ENCODE results near the gene ZNF581.

The ZNF581 gene

DNA sequence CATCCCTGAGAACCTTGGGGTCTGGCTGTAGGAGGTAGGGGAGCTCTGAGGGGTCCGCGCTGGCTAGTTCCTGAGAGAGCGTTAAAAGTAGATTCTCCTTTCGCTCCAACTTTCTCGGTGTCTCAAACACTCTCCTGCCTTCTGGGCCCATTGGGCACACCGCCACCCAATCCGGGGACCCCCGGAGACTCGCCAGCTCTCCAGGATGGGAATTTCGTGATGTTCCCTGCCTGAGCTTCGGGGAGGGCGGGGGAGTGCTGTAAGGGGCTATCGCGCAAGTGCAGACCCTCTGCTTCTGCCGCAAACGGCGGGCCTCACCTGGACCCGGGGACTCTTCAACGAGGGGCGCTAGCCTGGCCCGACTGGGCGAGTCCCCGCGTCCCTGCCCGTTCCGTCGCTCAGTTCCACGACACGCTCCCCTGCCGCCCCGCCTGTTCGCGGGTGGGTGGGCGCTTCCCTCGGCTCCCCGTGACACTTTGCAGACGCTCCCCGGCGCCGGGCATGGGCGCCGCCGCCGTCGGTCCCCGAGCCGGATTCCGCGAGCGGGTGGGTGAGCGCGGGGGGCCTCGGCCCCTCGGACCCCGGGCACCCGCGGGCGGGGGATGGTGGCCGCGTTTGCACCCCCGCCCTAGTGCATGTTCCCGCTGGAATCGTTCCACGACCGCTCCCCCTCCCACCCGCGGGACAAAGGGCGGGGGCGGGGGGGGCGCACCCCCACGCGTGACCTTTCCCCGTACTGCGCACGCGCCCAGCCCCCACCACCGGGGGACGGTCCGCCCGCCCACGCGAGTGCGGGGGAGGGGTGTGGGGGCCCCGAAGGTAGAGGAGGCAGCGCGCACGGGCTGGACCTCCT is 4.5 kb downstream of the ZNF581 start, which contains the start of gene CCDC106:
CCDC106 (plus strand) TSS at position 481 of the 853 bp plus-strand sequence. CDS start 835 bp downstream, outside the sequence.
- DNase-seq (ENCODE audit: insufficient read length, low spot score), result peak; percentile 67
- FAIRE-seq, result peak; percentile 68

DNA sequence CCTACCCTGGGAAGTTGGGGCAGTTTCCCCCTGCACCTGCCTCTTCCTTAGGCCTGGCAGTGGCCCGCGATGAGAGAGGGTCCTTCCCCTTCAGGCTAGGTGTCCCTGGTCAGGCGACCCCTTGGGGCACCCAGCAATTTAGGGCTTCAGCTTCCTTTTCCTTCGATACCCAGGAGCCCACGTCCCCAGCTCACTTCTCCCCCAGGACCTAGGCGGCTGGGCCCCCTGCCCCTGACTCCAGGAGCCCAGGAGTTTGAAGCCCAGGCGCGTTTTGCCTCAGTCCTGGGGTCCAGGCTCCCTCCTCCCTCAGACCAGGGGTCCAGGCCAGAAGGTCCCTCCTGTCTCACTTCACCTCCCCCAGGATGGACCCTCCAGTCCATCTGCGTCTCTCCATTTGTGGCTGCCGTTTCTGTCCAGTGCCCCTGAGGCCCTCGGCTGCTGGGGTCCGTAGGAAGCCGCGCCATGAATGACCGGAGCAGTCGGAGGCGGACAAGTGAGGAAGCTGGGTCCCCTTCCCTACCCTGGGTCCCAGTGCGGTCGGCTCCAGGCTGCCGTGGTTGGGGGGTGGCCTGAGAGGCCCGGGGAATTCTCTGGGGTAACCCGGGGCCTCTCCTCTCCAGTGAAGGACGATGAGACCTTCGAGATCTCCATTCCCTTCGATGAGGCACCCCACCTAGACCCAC is 5.3 kb downstream of the ZNF581 start:
- no peak for DNase-seq (ENCODE audit: insufficient read length, low spot score)
- no peak for FAIRE-seq

DNA sequence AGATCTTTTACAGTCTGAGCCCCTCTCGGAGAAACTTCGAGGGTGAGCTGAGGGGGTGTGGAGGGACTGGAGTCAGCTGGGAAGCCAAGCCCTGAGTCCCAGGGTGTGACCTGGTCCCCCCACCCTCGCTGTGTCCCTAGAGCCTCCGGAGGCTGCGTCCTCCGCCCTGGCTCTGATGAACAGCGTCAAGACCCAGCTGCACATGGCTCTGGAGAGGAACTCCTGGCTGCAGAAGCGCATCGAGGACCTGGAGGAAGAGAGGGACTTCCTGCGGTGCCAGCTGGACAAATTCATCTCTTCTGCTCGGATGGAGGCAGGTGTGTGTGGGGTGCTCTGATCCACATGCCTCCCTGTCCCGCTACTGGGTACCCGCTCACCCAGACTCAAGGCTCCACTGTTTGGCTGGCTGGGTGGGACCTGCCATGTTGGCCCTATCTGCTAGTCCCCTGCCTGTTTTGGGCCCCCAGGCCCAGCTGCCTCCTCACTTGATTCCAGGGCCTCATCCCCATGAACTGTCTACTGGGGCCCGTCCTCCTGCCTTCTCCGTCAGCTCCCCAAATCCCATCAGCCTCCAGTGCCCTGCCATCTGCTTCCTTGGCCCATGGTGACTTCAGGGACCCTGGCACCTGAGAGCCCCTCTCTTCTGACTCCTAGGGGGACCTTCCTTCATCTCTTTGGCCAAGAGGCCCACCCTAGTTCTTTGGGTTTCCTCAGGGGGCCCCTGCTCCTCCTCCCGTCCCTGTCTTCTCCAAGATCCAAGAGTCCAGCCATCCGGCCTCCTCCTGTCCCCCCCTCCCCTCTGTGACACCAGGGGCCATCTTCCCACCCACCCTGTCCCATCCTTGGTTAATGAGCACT is 6.0 kb downstream of the ZNF581 start:
- no peak for DNase-seq (ENCODE audit: insufficient read length, low spot score)
- no peak for FAIRE-seq

DNA sequence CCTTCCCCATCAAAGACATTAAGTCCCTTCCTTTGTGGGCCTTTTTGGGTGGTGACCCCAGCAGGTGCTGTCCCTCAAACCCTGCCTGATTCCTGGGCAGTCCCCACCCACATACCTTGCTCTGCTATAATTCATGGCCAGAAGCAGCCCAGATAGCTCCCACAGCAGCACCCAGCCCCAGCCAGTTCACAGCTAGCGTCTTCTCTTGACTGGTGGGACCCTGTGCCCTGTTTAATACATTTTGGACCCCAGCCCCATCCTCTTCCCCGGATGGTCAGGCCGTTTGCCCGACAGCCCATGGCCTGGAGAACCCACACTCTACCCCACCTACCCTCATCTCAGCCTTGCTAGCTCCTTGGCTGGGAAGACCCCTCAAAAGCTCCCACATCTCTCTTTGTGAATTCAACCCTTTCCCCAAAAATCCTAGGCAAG is 6.7 kb downstream of the ZNF581 start:
- no peak for FAIRE-seq
- no peak for DNase-seq (ENCODE audit: insufficient read length, low spot score)

DNA sequence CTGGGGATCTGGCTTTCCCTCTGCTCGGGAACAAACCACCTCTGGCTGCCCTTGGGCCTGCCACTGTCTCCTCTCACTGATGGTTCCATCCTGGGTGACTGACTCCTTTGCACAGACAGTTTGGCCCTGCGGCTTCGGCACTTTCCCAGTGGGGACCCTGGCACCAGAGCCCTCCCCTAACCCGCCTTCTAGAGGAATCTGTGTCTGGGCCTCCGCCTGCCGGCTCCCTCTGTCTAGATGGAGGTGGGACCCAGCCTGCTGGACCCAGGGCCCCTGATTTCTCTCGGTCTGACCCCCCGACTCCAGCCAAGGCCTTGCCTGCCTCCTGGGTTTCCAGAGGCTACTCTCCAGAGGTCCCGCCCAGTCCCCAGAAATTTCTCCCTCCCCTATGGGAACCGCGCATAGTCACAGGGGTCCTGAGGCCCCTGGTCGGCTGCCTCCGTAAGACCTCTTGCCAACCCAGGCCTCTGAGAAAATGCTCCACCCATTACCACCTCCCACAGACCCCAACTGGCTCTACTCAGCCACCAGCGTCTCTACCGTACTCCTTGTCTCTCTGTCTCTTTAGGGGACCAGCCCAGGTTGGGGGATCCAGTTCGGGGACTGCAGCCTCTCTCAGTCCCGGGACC is 7.3 kb downstream of the ZNF581 start:
- FAIRE-seq (no peak), DNase-seq (ENCODE audit: insufficient read length, low spot score) (no peak)

DNA sequence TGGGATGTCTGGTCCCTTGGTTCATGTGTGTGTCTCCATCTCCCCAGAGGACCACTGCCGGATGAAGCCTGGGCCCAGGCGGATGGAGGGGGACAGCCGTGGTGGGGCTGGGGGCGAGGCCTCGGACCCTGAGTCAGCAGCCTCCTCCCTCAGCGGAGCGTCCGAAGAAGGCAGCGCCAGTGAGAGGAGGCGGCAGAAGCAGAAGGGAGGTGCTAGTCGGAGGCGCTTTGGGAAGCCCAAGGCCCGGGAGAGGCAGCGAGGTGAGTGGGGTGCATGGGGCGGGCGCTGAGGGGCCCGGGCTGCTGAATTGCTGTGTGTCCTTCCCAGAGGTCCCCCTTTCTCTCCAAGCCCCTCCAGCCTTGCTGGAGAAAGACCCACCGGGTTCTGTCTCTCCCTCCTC is 7.8 kb downstream of the ZNF581 start:
- DNase-seq (ENCODE audit: insufficient read length, low spot score) (no peak), FAIRE-seq (no peak)

DNA sequence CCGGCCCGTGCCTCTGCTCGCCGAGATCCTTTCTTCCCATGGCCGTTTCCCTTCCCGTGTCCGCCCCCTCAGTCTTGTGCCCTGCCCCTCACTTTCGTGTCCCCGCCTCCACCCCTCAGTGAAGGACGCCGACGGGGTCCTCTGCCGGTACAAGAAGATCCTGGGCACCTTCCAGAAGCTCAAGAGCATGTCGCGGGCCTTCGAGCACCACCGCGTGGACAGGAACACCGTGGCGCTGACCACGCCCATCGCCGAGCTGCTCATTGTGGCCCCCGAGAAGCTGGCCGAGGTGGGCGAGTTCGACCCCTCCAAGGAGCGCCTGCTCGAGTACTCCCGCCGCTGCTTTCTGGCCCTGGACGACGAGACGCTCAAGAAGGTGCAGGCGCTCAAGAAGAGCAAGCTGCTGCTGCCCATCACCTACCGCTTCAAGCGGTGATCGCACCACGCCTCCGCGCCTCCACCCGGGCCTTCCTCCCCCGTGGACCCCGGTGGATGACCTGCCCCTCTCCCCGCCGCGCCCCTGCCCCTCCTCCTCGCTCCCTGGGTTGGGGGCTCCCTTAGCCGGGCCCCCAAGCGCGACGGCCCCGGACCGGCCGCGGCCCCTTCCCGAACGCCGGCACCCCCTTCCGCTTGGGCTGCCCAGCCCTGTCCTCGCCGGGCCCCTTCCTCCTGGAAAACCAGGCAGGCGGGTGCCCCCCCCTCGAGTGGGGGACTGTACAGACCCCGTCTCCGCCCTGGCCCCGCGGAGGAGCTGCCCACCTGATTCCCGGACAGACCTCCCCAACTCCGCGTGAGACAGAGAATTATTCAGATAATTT is 9.1 kb downstream of the ZNF581 start:
- FAIRE-seq (no peak), DNase-seq (ENCODE audit: insufficient read length, low spot score) (no peak)

DNA sequence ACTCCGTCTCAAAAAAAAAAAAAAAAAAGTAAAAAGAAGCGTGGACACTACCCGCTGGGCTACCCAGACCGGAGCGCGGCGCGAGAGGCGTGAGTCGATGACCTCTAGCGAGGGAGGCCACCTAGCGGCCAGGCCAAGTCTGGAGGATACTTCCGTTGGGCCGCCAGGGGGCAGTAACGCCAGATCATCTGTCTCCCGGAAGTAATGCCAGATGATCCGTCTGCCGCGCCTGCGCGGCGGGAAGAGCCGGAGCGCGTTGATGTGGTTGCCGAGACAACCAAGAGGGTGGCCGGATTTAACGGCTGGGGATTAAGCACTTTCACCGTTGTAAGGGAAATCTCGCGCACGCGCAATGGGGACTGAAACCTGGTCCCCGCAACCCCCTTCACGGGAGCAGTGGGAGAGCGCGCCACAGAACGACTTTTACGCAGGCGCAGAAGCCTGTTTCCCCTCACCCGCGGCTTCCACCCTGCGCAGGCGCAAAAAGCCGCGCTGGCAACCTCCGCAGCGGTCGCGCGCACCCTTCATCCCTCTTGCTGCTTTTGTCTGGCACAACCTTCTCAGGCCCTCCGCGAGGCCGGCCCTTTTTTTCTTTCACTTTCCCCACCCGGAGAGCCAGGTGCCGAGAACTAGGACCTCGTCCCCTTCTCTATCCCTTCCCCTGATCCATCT is 10.3 kb downstream of the ZNF581 start:
- peak; percentile 89 for FAIRE-seq
- peak; percentile 96 for DNase-seq (ENCODE audit: insufficient read length, low spot score)

DNA sequence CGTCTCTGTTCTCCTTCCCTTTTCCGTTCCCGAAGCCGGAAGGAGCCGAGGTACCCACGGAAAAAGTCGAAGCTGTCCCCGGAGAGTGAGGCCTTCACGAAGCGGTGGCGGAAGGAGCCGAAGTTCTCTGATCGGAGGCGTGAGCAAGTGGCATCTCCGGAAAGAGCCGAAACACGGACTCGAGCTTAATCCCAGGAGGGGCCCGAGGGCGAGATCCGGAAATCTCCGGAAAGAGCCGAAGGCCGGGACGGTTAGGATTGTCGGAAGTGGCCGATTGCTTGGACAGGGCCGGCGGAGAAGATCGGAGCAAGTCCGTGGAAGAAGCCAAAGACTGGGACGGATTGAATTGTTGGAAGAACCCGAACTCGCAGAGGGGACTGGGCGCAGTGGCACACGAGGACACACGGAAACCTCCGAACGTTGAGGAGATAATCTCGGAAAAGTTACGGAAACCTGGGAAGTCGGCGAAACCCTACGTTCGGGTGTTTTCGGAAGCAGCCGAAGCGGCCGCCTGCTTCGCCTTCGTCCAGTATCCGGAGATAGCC is 10.9 kb downstream of the ZNF581 start:
- DNase-seq (ENCODE audit: insufficient read length, low spot score) (peak; percentile 90), FAIRE-seq (peak; percentile 90)

DNA sequence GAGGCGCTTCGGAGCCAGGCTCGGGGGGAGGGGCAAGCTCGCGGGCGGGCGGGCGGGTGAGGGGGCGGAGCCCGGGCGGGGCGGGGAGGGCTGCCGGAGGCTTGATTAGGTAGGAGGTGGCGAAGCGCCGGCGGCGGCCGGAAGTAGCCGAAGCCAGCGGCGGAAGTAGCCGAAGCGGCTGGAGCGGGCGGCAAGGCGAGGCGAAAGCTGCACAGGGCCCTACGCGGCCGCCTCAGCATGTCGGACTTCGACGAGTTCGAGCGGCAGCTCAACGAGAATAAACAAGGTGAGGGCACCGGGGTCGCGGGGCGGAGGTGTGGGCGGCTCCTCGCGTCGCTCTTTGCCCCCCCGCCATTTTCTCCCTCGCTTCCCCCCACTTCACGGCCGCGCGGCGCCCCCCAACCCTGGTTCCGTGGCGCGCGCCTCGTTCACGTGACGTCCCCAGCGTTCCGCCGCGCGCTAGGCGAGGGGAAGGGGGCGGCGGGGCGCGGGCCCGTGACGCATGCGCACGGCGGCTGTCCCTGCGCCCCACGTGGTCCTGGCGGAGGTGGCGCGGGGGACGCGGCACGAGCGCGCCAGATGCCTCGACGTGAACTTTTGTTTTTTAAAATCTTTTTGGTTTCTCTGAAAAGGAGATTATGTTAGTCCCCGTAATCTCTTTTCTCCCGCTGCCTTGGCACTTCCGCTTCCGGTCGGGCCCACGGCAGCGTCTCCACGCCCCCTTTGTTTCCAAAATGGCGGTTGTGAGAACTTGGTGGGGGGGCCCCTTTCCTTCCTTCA is 11.6 kb downstream of the ZNF581 start, which contains the start of gene U2AF2:
U2AF2 (plus strand) TSS at position 168 of the 780 bp plus-strand sequence; CDS start at position 238, 70 bp downstream.
- DNase-seq (ENCODE audit: insufficient read length, low spot score) (peak; percentile 83), FAIRE-seq (peak; percentile 78)

DNA sequence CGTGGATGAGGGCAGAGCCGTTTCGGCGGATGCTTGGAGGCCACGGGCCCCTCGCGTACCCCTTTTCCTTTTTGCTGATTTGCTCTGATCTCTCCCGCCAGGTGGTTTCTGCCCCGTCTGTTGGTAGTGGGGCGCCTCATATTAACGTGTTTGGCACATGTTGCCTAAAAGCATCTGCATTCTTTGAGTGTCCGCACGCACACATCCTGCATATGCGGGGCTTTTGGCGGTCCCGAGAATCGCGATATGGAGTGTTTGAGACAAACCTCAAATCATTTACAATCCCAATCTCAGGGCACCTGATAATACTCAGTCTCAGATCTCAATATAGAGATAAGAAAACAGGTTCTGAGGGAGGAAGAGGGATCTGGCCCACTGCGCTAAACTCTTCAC is 12.2 kb downstream of the ZNF581 start:
- no peak for DNase-seq (ENCODE audit: insufficient read length, low spot score)

DNA sequence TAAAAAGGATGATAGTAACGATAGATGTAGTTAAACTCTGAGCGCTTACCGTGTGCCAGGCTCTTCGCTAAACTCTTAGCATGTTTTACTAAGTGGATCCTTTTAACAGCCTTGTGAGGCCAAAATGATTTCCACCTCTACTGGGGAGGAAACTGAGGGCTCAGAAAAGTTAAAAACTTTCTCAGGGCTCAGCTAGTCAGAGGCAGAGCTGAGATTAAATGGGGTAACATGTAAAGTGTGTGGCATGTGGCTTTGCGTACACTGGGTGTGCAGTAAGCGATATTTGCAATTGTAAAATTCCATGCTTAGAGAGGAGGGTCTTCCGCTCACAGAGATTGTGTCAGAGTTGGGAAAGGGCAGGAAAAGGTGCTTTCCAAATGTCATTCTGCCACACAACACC is 13.1 kb downstream of the ZNF581 start:
- no peak for FAIRE-seq
- no peak for DNase-seq (ENCODE audit: insufficient read length, low spot score)

More for the DNA sequence above, 12.2 kb downstream of the ZNF581 start:
- FAIRE-seq, result no peak

DNA sequence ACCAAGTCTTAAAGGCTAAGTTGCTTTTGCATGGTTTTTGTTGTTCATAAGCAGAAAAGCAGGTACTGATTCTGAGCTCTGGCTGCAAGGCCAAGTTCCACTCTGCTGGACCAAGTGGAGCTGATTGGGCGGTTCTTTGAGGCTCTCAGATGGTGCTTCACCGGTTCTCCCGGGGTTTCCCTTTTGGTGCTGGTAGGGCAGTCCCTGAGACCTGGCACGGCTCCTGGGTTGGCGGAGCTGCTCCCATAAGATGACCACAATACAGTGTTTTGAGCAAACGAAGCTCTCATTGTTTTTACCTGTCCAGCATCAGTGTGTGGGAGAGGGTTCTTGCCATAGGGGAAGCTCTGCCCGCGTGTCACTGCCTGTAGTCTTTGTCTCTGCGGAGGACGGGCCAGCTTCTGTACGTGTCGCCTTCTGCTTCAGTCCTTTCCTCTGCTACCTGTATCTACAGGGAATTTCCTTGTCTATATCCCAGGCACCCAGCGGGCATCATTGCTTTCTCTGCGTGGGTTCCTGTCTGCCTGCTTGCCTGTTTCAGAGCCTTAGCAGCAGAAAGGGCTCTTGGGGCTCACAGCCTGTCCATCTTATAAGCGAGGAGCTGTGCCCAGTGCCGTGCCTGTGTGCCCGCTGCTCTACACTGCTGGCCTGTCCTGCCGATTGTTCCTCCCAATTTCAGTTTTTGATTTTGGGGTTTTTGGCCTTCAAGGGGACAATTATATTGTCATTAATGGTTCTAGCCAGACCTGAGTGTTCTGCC is 13.7 kb downstream of the ZNF581 start:
- DNase-seq (ENCODE audit: insufficient read length, low spot score), result no peak
- no peak for FAIRE-seq

DNA sequence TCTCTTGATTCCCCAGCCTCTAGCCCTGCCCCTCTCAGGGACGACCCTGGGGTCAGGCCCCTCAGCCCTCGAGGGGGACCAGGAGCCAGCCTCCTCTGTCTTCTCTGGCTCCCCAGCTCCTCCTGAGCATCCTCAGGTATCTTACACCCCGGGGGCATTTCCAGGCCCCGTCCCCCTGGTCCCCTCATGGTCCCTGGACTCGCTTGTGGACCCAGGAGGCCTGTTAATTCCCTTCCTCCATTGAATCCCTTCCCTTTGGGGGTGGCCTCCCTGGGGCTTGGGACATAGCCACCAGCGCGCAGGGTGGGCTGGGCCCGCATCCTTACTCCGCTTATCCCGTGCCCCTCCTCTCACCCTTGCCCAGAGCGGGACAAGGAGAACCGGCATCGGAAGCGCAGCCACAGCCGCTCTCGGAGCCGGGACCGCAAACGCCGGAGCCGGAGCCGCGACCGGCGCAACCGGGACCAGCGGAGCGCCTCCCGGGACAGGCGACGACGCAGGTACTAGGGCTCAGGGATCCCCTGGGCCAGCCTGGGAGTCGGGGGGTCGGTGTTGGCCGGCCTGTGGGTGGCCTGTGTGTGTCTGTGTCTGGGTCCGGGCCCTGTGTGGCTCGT is 15.5 kb downstream of the ZNF581 start:
- DNase-seq (ENCODE audit: insufficient read length, low spot score) (no peak), FAIRE-seq (no peak)

DNA sequence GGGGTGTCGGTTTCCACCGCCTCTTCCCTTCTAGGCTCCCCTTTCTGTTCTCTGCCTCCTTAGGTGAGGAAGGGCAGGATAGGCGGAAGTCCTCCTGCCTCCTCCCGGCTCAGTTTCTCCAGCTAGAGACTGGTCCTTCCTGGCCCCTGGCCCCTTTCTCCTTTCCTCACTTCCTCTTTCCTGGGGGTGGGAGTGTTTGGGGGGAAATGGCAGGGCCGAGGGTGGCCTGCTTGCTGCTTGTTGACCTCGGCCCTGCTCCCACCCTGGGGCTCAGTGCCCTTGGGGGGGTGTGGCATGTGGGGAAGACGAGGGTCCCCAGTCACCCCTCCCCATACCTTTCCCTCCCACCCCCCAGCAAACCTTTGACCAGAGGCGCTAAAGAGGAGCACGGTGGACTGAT is 16.4 kb downstream of the ZNF581 start:
- no peak for FAIRE-seq

DNA sequence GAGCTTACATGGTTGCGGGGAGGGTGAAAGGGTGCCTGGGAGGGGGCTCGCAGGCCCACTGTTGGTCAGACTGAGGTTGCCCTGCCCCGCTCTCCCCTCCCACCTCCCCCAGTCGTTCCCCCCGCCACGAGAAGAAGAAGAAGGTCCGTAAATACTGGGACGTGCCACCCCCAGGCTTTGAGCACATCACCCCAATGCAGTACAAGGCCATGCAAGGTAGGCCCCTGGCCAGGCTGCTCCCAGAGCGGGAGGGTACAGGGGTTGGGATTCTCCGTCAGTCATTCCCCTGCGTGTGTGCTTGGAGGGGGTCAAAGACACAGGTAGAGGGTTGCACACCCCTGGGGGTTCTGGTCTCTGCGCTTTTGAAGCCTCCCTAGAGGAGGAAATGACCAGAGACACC is 17.0 kb downstream of the ZNF581 start:
- DNase-seq (ENCODE audit: insufficient read length, low spot score) (no peak), FAIRE-seq (no peak)

More for the DNA sequence above, 16.4 kb downstream of the ZNF581 start:
- no peak for DNase-seq (ENCODE audit: insufficient read length, low spot score)

DNA sequence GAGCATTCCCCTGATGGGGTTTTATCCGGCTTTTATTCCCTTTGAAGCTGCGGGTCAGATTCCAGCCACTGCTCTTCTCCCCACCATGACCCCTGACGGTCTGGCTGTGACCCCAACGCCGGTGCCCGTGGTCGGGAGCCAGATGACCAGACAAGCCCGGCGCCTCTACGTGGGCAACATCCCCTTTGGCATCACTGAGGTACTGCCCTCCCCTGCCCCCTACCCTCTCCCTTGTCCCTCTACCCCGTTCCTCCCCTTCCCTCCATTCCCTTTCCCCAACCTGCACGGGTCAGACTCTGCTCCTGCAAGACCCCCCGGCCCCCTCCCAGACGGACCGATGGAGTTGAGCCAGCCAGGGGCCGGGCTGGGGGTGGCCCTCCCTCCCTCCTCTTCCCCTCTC is 17.5 kb downstream of the ZNF581 start:
- DNase-seq (ENCODE audit: insufficient read length, low spot score), result no peak

More for the DNA sequence above, 17.5 kb downstream of the ZNF581 start:
- no peak for FAIRE-seq
